D721Med (cell line): Measurements from ENCODE around the gene C1orf115.
A peak's percentile ranks its signal among the peaks of the same experiment; 100 is the strongest.

ENCODE experiments used
- DNase-seq: peaks from one replicate; pipeline ENCODE4 v3.0.0; 2011; ENCODE audit warnings: low spot score; ENCODE audit not compliant: insufficient read length
- FAIRE-seq: peaks from 2 replicates; lab custom pipeline; 2011; peaks lifted over from hg19 to GRCh38; lab: Jason Lieb, UNC
- CTCF ChIP-seq: IDR thresholded peaks from 2 replicates; pipeline ENCODE4 v1.5.1; 2012; ENCODE audit warnings: mild to moderate bottlenecking, control low read depth; ENCODE audit not compliant: insufficient read depth; ENCODE audit errors: missing control alignments

Gene C1orf115

GRCh38 chr1:220695426-220695825 is 5.3 kb downstream of the C1orf115 start:
- no peak for TF ChIP-seq CTCF
- no peak for DNase-seq
- no peak for FAIRE-seq

GRCh38 chr1:220696226-220696862 is 6.2 kb downstream of the C1orf115 start:
- FAIRE-seq, result no peak

DNA sequence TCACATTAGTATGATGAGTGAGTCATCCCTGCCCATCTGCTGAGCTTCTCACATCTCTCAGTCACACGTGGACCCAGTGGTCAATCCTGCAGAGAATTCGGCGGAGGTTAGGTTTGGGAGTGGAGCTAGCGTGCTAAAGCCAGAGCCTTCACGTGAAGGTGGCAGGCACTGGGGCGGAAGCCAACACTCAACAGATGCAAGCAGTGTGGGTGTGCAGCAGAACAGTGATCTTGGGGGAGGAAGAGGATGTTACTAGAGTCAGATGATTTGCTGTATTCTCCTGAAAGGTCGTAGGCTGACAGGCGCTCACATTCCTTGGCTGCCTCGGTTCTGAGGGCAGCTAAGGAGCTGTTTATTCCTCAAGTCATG is 6.7 kb downstream of the C1orf115 start:
- TF ChIP-seq CTCF, result no peak
- FAIRE-seq, result no peak
- no peak for DNase-seq

More at GRCh38 chr1:220696226-220696862, 6.2 kb downstream of the C1orf115 start:
- DNase-seq, result no peak
- no peak for TF ChIP-seq CTCF

- no peak for FAIRE-seq
- no peak for TF ChIP-seq CTCF
These were observed 7.2 kb downstream of the C1orf115 start for GRCh38 chr1:220697326-220697725.

DNA sequence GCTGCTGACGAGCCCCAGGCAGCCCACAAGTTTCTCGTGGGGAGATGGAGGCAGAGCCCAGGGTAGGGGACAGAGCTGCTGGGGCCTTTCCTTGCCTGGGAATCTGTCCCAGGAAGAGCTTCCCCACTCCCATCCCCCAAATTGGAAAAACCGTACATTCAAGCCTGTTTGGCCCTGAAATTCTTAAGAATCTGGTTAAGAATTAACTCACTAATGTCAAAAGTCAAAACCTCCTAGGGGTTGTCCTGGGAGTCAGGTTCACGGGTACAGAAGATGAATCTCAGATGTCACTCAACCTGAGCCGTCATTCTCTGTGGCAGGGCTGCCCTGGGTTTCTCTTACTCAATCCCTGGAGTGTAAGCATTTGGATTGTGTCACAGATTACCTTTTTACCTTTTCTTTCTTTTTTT is 8.4 kb downstream of the C1orf115 start:
- TF ChIP-seq CTCF, result no peak
- DNase-seq, result no peak
- no peak for FAIRE-seq

More at GRCh38 chr1:220697326-220697725, 7.2 kb downstream of the C1orf115 start:
- DNase-seq, result no peak

GRCh38 chr1:220699044-220699443 is 8.9 kb downstream of the C1orf115 start:
- no peak for TF ChIP-seq CTCF
- FAIRE-seq, result no peak
- no peak for DNase-seq

DNA sequence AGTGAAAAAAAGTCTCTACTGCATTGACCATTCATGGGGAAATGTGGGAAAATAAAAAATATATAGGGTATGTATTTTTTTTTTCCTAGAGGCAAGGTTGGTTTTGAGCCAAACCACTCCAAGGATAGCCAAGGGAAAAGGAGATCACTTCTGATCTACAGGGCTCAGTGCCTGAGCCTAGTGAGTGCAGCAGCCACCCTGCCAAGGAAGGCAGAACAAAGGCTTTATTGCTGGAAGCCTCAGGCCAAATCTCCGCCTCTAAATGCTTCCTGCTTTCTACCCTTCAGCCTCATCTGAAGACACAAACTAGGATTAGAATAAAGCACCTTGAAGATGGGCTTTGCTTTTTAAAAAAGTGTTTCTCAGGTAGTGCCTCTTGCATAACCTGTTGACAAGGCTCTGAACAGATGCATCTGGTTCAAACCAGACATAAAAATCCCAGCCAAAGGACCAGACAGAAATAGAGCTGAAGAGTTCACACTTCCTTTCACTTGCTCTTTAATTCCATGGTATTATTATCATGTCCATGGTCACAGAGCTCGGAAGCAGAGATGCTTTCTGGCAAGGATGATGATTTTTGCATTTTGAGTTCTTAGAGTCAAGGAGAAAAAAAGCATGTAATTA is 10.5 kb downstream of the C1orf115 start:
- FAIRE-seq, result peak; percentile 51
- DNase-seq, result no peak
- no peak for TF ChIP-seq CTCF
